ENCODE data around the gene OBP2A.
"Not testable (repeated sequence)": the region's sequence is repeated elsewhere in the genome, so short reads cannot be mapped to it uniquely, and the experiment has no call there.

OBP2A gene

DNA sequence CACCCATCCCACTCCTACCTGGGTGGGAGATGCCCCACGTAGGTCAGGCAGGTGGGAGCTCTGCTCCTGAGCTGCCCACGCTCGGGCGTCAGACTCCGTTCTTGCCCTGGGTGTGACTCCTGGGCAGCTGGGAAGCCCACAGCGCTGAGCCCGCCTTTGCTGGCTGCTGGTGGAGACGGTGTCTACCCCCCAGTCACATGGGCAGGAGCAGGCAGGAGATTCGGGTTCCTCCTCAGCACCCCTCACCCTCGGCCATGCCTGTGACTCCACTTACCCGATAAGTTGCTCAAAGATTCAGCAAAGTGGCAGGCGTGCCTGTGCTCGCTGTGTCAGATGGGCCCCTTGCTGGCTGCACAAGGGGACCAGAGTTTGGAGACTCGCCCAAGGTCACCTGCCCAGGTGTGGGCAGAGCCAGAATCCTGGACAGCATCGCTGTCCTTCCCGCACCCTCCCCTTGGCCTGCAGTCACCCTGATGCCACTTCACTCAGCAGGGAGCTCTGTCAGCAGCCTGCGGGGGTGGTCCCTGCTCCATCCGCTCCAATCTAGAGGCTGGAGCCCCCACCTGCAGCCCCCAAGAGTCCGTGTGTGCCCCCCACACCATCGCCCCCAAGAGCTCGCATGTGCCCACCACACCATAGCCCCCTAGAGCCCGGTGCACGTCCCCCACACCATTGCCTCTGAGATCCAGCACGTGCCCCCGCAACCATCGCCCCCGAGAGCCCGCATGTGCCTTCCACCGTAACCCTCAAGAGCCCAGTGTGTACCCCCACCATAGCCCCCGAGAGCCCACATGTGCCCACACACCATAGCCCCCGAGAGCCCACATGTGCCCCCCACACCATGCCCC lies 20.5 kb upstream of the OBP2A start:
- DNase-seq (ENCODE audit: extremely low spot score, insufficient read length, low read depth) (no peak), FAIRE-seq (no peak)

DNA sequence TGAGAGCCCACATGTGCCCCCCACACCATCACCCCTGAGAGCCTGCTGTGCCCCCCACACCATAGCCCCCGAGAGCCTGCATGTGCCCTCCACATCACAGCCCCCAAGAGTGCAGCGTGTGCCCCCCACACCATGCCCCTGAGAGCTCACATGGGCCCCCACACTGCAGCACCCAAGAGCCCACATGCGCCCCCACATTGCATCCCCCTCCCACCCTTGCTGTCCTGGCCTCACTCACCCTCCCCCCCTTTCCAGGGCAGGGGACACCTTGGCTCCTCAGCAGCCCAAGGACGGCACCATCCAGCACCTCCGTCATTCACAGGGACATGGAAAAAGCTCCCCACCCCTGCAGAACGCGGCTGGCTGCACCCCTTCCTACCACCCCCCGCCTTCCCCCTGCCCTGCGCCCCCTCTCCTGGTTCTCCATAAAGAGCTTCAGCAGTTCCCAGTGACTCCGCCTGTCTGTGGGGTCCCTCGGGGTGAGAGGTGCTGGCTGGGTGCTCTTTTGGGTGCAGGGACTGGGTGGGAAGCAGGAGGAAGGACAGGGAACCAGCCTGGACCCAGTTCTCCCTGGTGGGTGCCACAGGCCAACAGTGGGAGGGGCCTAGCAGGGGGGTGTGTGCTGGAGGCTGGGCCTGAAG lies 19.7 kb upstream of the OBP2A start:
- no peak for DNase-seq (ENCODE audit: extremely low spot score, insufficient read length, low read depth)
- no peak for FAIRE-seq

DNA sequence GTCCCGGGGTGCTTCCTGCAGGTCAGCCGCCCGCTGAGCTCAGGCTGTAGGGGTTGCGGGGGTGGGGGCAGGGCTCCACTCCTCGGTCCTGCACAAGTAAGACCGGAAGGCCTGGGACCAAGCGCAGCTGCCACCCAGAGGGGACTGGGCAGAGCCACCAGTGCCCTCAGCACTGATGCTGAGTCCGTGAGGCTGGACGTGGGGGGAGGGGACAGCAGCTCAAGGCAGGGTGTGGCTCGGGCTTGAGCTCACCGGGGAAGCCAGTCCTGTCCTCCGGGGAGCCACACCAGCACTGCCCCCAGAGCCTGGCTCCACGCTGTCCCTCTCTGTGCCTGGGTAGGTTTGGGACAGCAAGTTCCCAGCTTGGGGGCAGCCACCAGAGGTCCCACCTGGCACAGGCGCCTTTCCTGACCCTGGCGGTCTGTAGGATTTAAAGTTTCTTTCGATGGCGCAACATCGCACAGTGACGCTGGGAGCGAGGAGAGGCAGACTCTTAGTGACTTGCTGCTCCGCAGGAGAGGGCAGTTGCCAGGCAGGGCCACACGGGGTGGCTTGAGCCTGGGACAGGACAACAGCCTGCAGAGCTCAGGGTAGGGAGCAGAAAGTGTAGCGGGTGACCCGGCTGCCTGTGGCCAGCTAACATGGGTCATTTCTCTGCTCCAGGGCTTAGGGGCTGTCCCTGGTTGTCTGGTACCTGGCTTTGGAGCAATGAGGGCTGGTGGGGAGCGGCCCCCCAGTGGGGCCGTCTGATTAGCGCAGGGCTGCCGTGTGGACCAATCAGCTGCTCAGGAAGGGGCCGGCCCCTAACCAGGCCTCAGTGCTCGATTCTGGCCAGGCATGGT lies 19.0 kb upstream of the OBP2A start:
- FAIRE-seq (no peak), DNase-seq (ENCODE audit: extremely low spot score, insufficient read length, low read depth) (no peak)

DNA sequence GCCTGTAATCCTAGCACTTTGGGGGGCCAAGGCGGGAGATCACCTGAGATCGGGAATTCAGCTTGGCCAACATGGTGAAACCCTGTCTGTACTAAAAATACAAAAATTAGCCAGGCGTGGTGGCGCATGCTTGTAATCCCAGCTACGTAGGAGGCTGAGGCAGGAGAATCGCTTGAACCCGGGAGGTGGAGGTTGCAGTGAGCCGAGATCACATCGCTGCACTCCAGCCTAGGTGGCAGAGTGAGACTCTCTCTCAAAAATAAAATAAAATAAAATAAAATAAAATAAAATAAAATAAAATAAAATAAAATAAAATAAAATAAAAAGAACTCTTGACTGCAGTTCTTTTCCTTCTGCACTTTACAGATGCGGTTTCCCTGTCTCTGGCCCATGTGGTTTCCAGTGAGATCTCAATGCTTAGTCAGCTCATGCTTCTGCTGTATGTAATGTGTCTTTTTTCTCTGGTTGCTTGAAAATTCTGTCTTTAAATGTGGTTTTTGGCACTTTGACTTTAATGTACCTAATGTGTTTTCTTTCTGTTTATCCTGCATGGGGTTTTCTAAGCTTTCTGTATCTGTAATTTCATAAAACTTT lies 17.0 kb upstream of the OBP2A start:
- not testable (repeated sequence) for FAIRE-seq; DNase-seq (ENCODE audit: extremely low spot score, insufficient read length, low read depth)

DNA sequence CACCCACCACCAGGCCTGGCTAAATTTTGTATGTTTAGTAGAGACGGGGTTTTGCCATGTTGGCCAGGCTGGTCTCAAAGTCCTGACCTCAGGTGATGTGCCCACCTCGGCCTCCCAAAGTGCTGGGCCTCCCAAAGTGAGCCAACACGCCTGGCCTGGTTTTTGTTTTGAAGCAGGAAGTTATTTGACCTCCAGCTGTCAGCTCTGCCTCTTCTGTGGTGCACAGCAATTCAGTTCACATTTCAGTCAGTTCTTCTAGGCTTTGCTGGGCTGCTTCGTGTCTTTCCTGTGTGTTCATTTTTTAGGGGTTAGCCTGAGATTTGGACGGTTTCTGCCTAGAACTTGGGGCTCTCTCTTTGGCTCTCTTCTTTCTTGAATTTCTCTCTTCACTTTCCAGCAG lies 15.8 kb upstream of the OBP2A start:
- DNase-seq (ENCODE audit: extremely low spot score, insufficient read length, low read depth) = no peak
- no peak for FAIRE-seq

DNA sequence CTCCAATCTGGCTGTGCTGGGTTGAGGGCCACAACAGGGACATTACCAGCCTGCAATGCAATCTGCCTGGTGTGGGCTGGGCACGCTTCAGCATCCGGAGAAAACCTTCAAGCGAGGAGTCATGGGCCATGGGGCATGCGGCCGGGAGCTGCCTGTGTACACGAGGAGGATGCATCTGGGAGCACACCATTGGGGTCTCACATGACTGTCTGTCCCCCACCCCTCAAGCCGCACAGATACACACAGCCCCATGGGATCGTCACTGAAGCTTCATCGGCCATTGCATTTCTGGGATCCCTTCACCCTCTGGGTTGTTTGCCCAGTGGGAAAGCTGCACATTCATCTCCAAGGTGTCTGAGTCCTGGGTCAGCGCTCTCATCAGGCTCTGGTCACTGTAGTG lies 14.8 kb upstream of the OBP2A start:
- no peak for DNase-seq (ENCODE audit: extremely low spot score, insufficient read length, low read depth)
- no peak for FAIRE-seq

DNA sequence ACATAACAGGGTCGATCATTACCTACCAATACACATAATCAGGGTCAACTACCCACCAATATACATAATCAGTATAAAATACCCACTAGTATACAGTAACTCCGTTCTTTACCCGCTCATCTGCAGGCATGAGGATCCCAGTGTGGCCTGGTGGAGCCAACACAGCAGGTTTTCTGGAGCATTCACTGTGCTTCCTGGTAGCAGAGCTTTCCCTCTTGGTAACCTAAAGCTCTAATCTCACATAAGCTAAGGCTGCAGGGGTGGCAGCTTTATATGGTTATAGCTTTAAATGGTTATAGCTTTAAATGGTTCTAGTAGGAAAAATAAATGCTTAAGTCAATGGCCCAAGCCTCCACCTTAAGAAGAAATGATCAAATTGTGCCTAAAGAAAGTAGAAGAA lies 12.8 kb upstream of the OBP2A start:
- FAIRE-seq = no peak
- DNase-seq (ENCODE audit: extremely low spot score, insufficient read length, low read depth) = no peak

DNA sequence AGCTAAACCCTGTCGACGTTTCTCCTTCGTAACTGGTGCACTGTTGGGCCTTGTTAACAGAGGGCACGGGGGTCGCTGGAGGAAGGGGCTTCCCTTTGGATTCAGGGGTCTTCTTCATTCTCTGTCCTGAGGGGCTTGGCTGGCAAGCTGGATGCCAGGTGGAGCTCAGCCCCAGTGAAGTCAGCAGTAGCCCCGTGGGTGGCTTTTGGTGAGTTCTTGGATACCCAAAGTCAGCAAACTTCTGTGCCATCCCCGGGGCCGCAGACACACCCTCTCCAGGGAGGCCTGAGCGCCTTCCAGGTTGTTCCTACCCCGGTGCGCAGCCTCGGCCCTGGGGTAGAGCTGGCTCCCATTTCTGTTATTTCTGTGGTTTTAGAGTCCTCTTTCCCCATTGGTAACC lies 12.3 kb upstream of the OBP2A start:
- DNase-seq (ENCODE audit: extremely low spot score, insufficient read length, low read depth) (no peak), FAIRE-seq (no peak)

DNA sequence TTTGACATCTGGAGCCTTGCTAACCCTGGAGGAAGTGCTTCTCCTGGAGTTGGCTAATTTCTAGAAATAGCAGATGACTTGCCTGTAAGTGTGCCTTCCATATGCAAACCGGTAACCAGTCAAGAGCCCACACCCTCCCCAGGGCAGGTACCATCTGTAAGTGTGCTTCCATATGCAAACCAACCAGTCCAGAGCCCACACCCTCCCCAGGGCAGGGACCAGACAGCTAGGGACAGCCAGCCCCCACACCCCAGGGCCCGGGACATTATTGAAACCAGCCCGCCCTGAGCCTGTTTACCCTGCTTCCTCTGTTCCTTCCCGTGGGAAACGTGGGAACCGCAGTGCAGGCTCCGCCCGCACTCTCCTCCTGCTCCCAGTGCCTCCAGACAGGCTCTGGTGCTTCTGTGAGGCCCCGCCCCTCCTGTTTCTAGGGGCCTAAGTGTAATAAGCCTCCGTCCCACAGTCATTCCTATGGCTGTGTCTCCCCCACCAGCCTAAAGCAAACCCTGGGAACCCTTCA lies 11.7 kb upstream of the OBP2A start:
- not testable (repeated sequence) for FAIRE-seq

DNA sequence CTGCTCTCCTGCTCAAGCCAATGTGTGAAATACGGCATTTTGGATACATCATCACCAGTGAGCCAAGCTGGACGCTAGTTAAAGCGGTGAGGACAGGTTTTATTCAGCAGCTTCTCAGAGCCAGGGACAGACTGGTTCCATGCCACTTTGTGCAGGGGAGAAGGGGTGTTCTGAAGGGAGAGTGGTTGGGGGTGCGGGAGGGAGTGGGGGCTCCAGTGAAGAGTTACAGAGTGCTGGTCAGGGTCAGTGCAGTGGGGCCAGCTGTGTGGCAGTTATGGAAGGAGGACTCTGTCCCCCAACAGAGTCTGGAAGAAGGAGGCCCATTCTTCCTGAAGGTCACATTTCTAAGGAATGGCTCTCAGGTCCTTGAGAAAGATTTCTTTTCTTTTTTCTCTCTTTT lies 11.1 kb upstream of the OBP2A start:
- not testable (repeated sequence) for FAIRE-seq; DNase-seq (ENCODE audit: extremely low spot score, insufficient read length, low read depth)

More for the DNA sequence above, 11.7 kb upstream of the OBP2A start:
- DNase-seq (ENCODE audit: extremely low spot score, insufficient read length, low read depth) = not testable (repeated sequence)

DNA sequence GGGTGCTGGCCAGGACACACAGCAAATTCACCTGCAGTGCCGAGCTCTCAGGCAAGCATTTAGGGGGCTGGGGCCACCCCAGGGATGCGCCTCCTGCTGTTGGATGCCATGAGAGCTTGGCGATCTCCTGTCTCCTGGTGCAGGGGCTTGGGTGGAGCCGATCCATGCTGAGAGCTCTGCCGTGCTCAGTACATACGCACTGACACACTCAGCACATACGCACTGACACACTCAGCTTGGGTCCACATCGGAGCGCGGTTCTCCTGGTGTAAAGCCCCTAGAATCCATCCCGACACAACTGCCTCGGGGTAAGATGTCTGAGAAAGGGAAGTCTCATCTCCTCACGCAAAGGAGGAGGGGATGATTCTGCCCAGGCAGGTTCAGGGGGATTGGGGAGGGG lies 10.3 kb upstream of the OBP2A start:
- not testable (repeated sequence) for FAIRE-seq; DNase-seq (ENCODE audit: extremely low spot score, insufficient read length, low read depth)

DNA sequence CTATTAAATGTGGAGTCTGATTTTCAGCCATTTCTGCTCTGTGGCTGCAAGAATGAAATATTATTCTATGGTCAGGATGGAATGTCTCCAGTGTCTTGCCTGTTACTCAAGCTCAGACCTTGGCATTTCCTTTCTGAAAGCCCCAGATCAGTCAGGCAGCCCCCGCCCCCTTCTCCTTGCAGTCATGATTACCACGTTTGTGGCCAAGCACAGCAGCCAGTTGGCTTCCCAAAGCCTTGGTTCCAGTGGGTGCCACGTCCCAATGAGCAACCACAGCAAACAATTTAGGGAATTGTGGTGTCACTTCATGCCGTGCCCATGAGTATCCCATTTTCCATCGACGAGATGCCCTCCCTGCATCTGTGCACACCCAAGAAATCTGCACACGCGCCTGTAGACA lies 9.7 kb upstream of the OBP2A start:
- FAIRE-seq (no peak), DNase-seq (ENCODE audit: extremely low spot score, insufficient read length, low read depth) (no peak)

DNA sequence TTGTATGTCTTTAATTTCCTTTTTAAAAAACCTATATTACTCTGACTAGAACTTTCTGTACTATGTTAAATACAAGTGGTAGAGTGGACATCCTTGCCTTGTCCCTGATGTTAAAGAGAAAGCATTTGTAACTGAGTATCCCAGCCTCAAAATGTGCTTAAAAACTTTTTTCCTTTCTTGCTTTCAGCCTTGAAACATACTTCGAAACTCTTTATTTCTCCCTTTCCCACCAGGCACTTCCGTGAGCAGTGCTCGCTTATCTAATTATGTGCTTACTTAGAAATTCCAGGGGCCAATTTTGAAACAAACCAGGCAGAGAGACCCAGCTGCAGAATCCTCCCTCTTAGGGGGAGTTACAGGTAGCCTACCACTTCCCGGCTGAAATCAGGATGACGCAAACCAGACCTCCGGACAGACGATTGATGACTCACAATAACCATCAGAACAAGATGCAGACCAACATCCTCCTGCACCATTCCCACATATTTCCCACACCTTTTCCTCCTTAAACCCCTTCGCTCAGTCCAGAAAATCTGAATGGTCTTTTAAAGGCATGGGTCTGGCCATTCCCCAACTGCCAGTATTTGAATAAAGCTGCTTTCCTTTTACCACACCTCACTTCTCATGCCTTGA lies 2.5 kb upstream of the OBP2A start:
- not testable (repeated sequence) for FAIRE-seq; DNase-seq (ENCODE audit: extremely low spot score, insufficient read length, low read depth)

DNA sequence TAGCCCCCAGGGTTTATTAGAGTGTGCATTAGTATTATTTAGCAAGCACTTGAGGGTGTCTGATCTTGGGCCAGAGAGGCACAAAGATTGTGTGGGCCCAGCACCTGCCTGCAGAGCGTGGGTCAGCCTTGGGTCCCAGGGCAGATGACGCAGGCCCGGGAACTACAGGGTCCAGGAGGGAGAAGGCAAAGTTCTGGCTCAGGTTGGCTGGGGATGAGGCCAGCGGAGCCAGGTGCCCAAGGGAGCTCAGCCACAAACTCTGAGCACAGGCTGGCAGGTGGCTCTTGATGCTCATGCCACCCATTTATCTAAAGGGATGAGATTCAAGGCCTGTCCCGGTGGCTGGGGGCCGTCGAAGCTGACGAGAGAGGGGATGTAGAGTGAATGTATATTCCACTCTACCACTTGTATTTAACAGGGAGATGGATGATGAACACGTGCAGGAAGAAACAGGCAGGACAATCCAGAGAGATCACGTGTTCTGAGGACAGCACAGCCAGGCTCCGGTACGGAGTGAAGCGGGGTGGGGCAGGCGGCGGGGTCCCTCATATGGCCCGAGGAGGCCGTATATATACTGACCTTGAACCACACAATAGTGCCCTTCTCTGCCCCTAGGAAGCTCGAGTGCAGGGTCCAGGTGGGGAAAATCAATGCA lies 818 bp upstream of the OBP2A start:
- DNase-seq (ENCODE audit: extremely low spot score, insufficient read length, low read depth) (no peak), FAIRE-seq (no peak)

DNA sequence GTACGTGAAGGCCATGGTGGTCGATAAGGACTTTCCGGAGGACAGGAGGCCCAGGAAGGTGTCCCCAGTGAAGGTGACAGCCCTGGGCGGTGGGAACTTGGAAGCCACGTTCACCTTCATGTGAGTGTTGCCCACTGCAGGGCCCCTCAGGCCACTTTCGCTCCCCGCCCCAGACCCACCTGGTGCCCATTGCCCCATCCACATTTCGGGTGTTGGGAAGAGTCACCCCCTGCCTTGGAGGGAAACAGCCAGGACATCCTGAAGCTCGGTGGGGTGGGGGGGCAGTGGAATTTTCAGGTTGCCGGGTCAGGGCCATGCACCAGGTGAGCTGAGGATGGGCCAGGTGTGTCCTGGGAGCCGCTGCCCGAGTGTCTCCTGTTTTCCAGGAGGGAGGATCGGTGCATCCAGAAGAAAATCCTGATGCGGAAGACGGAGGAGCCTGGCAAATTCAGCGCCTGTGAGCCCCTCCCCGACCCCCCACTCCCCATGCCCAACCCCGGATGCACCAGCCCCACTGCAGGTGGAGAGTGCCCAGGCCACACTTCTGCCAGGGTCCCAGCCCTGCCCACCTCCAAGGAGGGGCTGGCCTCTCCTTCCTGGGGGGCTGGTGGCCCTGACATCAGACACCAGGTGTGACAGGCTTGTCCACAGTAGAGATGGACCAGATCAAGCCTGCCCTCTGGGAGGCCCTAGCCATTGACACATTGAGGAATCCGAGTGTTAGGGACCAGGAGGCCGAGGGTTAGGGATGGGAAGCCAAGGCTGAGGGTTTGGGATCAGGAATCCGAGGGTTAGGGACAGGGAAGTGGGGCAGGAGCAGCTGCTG lies 1.1 kb downstream of the OBP2A start:
- not testable (repeated sequence) for DNase-seq (ENCODE audit: extremely low spot score, insufficient read length, low read depth); FAIRE-seq

DNA sequence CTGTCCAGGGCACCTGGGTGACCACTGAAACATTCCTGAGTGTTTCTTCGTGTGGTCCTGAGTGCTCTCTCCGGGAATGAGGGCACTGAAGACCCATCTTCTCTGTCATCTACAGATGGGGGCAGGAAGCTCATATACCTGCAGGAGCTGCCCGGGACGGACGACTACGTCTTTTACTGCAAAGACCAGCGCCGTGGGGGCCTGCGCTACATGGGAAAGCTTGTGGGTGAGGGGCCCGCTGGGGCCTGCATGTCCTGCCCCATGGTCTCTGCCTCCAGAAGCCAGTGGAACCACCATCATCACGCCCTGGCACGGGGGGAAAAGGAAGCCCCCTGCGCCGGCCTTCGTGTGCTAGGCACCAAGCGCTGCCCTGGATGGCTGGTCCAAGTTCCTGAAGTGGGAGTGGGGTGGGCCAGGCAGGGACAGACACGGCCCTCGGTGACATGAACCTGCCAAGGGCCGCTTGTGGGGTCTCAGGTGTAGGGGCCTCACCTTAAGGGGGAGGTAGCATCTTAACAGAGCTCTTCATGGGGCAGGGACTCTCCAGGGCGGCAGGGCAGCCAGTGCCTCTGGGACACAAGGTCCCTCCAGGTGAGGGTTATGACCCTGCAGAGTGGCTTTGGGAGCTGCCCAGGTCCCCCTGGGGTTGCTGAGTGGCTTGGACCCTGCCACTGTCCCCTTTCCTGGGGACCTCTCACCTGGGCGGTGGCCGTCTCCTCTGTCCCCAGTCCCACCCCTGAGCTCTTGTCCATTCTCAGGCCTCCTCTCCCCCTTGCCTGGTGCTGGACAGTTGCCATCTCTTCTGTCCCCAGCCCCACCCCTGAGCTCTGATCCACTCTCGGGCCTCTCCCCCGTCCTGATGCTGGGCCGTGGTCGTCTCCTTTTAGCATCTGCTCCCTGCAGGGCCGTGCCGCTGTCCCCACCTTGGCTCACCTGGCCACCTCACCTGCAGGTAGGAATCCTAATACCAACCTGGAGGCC lies 2.1 kb downstream of the OBP2A start:
- DNase-seq (ENCODE audit: extremely low spot score, insufficient read length, low read depth) (no peak), FAIRE-seq (no peak)
